Neural progenitor cell (in vitro differentiated cells): ENCODE measurements around the gene ADCY7. TPM values are rescaled to one million over a fixed set of nuclear protein-coding genes. Genes with fewer than 3 reads are reported as not detected.
A peak's percentile ranks its signal among the peaks of the same experiment; 100 is the strongest.

ENCODE experiments used
- DNase-seq: peaks from one replicate; pipeline ENCODE4 v3.0.0-alpha.2; 2016; ENCODE audit warnings: low spot score
- H2AFZ ChIP-seq: fragments of 200-600 bp; sonication (generic); replicated peaks from 2 replicates; pipeline ENCODE4 v1.6.1; 2016; ENCODE audit warnings: antibody characterized with exemption
- H3F3A ChIP-seq: fragments of 200-600 bp; sonication (generic); 2 replicates; pipeline ENCODE4 v1.6.1; 2016; ENCODE audit warnings: antibody characterized with exemption, low read depth
- H3K27ac ChIP-seq: fragments of 200-600 bp; sonication (generic); 2 replicates; pipeline ENCODE4 v1.5.1; 2016; ENCODE audit warnings: mild to moderate bottlenecking
- H3K27me3 ChIP-seq: fragments of 200-600 bp; sonication (generic); 2 replicates; pipeline ENCODE4 v1.6.1; 2016; ENCODE audit warnings: mild to moderate bottlenecking, moderate library complexity
- H3K36me3 ChIP-seq: fragments of 200-600 bp; sonication (generic); 2 replicates; pipeline ENCODE4 v1.5.1; 2016
- H3K4me1 ChIP-seq: fragments of 200-600 bp; sonication (generic); 2 replicates; pipeline ENCODE4 v1.6.1; 2016; ENCODE audit warnings: mixed run types
- H3K4me2 ChIP-seq: fragments of 200-600 bp; sonication (generic); 2 replicates; pipeline ENCODE4 v1.6.1; 2016
- H3K4me3 ChIP-seq: fragments of 200-600 bp; sonication (generic); 2 replicates; pipeline ENCODE4 v1.5.1; 2016
- H3K79me2 ChIP-seq: fragments of 200-600 bp; sonication (generic); 2 replicates; pipeline ENCODE4 v1.6.1; 2016; ENCODE audit warnings: low read depth
- H3K9ac ChIP-seq: fragments of 200-600 bp; sonication (generic); 2 replicates; pipeline ENCODE4 v1.6.1; 2016
- H3K9me3 ChIP-seq: fragments of 200-600 bp; sonication (generic); 2 replicates; pipeline ENCODE4 v1.5.1; 2016; ENCODE audit warnings: low read depth
- H4K20me1 ChIP-seq: fragments of 200-600 bp; sonication (generic); 2 replicates; pipeline ENCODE4 v1.6.1; 2016; ENCODE audit warnings: low read depth
- H3K27ac Mint-ChIP-seq: 3 replicates; pipeline ENCODE4 v1.8.0; 2021; ENCODE audit warnings: mixed read lengths
- H3K27me3 Mint-ChIP-seq: 2 replicates; pipeline ENCODE4 v1.8.0; 2022; ENCODE audit warnings: low read depth, mild to moderate bottlenecking, inconsistent platforms, moderate library complexity, mixed read lengths; ENCODE audit not compliant: insufficient read depth
- H3K36me3 Mint-ChIP-seq: 3 replicates; pipeline ENCODE4 v1.8.0; 2021; ENCODE audit warnings: mixed read lengths
- H3K4me1 Mint-ChIP-seq: 3 replicates; pipeline ENCODE4 v1.8.0; 2021; ENCODE audit warnings: mixed read lengths
- H3K4me3 Mint-ChIP-seq: 3 replicates; pipeline ENCODE4 v1.8.0; 2021; ENCODE audit warnings: mild to moderate bottlenecking, moderate library complexity, mixed read lengths
- H3K9me3 Mint-ChIP-seq: 3 replicates; pipeline ENCODE4 v1.8.0; 2020; ENCODE audit warnings: mixed read lengths
- CTCF ChIP-seq: fragments of 200-600 bp; sonication (generic); IDR thresholded peaks from 2 replicates; pipeline ENCODE4 v1.5.1; 2017; ENCODE audit warnings: antibody characterized with exemption, mild to moderate bottlenecking
- EZH2 ChIP-seq: fragments of 200-600 bp; sonication (generic); IDR thresholded peaks from 2 replicates; pipeline ENCODE4 v1.6.1; 2017; ENCODE audit warnings: antibody characterized with exemption, mild to moderate bottlenecking, moderate library complexity
- EZH2phosphoT487 ChIP-seq: fragments of 200-600 bp; sonication (generic); IDR thresholded peaks from 2 replicates; pipeline ENCODE4 v1.6.1; 2017; ENCODE audit warnings: antibody characterized with exemption
- total RNA-seq: library from RNA; depleted of rRNA; stranded (reverse); fragments of >200 nt; gene quantifications from 2 replicates; pipeline ENCODE4 v1.2.3, GENCODE V29; 2015; ENCODE audit warnings: low replicate concordance

The ADCY7 gene
- total RNA-seq, 1 donor from 2014 or later, result 2.5 TPM

DNA sequence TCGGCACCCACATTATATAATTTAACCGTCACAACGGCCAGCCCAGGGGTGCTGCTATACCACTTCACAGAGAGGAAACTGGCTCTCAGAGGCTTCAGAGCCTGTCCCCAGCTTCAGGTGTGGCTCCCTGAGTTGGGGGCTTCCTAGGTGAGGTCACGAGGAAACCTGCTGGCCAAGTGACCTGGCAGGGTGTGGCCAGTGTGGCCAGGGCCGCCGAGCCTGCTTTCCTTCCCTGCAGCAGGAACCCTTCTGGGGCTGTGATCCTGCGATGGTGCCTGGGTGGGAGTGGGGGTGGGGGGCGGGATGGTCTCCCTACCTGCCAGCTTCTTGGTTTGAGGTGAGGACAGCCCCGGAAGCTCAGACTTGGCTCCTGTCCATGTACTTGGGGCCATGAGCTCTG lies 39.9 kb downstream of the ADCY7 start:
- Mint-ChIP-seq H3K4me1 (peaks cover 6% of the 10 kb centered on the region), H3K4me3 (no peak overlapping the region), H3K27me3 (peaks cover 2% of the 10 kb centered on the region), H3K27ac (peak overlapping the region; percentile 46), H3K36me3 (no peaks in the 10 kb centered on the region), H3K9me3 (no peaks in the 10 kb centered on the region)
- H4K20me1 ChIP-seq, result no peaks in the 10 kb centered on the region
- H3K27ac ChIP-seq, result no peak overlapping the region
- no peaks in the 10 kb centered on the region for H3F3A ChIP-seq
- no peak overlapping the region for H3K4me3 ChIP-seq
- TF ChIP-seq EZH2 (no peak), EZH2phosphoT487 (no peak), CTCF (no peak)
- H3K36me3 ChIP-seq, result no peaks in the 10 kb centered on the region
- no peaks in the 10 kb centered on the region for H3K9me3 ChIP-seq
- H3K4me1 ChIP-seq, result no peaks in the 10 kb centered on the region
- no peak overlapping the region for H3K4me2 ChIP-seq
- no peak overlapping the region for H3K9ac ChIP-seq
- no peak overlapping the region for H2AFZ ChIP-seq
- DNase-seq, result no peak
- H3K79me2 ChIP-seq, result no peaks in the 10 kb centered on the region
- no peaks in the 10 kb centered on the region for H3K27me3 ChIP-seq

DNA sequence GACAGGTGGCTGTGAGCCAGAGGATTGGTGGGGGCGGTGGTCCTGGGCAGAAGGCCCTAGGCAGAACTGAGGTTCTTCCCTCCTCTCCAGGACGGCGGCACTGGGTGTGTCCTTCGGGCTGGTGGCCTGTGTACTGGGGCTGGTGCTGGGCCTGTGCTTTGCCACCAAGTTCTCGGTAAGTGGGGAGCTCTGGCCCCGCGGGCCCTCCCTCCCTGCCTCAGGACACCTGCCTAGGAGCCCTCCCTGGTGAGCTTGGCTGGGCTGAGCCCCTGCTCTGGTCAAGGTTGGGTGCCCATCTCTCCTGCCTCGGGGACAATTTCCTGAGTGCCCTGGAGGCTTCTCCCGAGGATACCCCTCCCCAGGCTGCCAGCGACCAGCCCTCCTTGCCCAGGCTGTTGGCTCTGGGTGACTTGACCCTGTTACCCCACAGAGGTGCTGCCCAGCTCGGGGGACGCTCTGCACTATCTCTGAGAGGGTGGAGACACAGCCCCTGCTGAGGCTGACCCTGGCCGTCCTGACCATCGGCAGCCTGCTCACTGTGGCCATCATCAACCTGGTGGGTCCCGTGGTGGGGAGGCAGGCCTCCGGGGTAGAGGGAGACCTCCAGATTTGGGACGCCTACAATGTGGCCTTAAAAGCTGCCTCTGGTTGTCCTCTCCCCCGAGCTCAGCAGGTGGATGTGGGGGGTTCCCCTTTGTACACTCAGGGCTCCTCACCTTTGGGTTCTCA lies 42.0 kb downstream of the ADCY7 start:
- no peak overlapping the region for H3K4me3 ChIP-seq
- no peak overlapping the region for H3K9ac ChIP-seq
- no peak overlapping the region for H3K4me2 ChIP-seq
- H3K79me2 ChIP-seq, result no peaks in the 10 kb centered on the region
- DNase-seq, result no peak
- H2AFZ ChIP-seq, result no peak overlapping the region
- no peaks in the 10 kb centered on the region for H3K9me3 Mint-ChIP-seq
- H3K27ac Mint-ChIP-seq, result no peak overlapping the region
- no peak overlapping the region for H3K27ac ChIP-seq
- H3K36me3 Mint-ChIP-seq, result peaks cover 3% of the 10 kb centered on the region
- no peaks in the 10 kb centered on the region for H3K36me3 ChIP-seq
- H3F3A ChIP-seq, result no peaks in the 10 kb centered on the region
- TF ChIP-seq EZH2, result no peak
- TF ChIP-seq CTCF, result no peak
- no peaks in the 10 kb centered on the region for H4K20me1 ChIP-seq
- H3K27me3 Mint-ChIP-seq, result peaks cover 3% of the 10 kb centered on the region
- H3K4me1 Mint-ChIP-seq, result peaks cover 6% of the 10 kb centered on the region
- no peaks in the 10 kb centered on the region for H3K27me3 ChIP-seq
- no peak overlapping the region for H3K4me3 Mint-ChIP-seq
- no peaks in the 10 kb centered on the region for H3K9me3 ChIP-seq
- H3K4me1 ChIP-seq, result no peaks in the 10 kb centered on the region

- H3K27me3 ChIP-seq, result no peaks in the 10 kb centered on the region
- H3K4me3 ChIP-seq, result no peak overlapping the region
- no peaks in the 10 kb centered on the region for H3K9me3 ChIP-seq
- peaks cover 3% of the 10 kb centered on the region for H3K27me3 Mint-ChIP-seq
- H3K4me1 ChIP-seq, result no peaks in the 10 kb centered on the region
- no peak overlapping the region for H2AFZ ChIP-seq
- H3K79me2 ChIP-seq, result no peaks in the 10 kb centered on the region
- TF ChIP-seq CTCF, result no peak
- no peak for TF ChIP-seq EZH2phosphoT487
- TF ChIP-seq EZH2, result no peak
- no peaks in the 10 kb centered on the region for H3K36me3 ChIP-seq
- DNase-seq, result no peak
- no peak overlapping the region for H3K27ac Mint-ChIP-seq
- H3K9me3 Mint-ChIP-seq, result no peaks in the 10 kb centered on the region
- H3K4me2 ChIP-seq, result no peak overlapping the region
- no peak overlapping the region for H3K4me3 Mint-ChIP-seq
- H3K9ac ChIP-seq, result no peak overlapping the region
- H3K27ac ChIP-seq, result no peak overlapping the region
- no peaks in the 10 kb centered on the region for H4K20me1 ChIP-seq
- peaks cover 3% of the 10 kb centered on the region for H3K36me3 Mint-ChIP-seq
- H3F3A ChIP-seq, result no peaks in the 10 kb centered on the region
- H3K4me1 Mint-ChIP-seq, result peaks cover 6% of the 10 kb centered on the region
Observed at GRCh38 chr16:50309156-50309526, 42.8 kb downstream of the ADCY7 start.
